ENCODE measurements around the gene DCUN1D2.
A peak's percentile ranks its signal among the peaks of the same experiment; 100 is the strongest.

Gene DCUN1D2

GRCh38 chr13:113449693-113450347 lies 40.7 kb downstream of the DCUN1D2 start:
- in situ Hi-C loops (cut with HindIII; ENCODE audit: low sequenced_read_pairs), result no loop called here
- H3K4me3 ChIP-seq (ENCODE audit: low read depth, low read length), result no peak overlapping the region
- TF ChIP-seq, protein P1, sequence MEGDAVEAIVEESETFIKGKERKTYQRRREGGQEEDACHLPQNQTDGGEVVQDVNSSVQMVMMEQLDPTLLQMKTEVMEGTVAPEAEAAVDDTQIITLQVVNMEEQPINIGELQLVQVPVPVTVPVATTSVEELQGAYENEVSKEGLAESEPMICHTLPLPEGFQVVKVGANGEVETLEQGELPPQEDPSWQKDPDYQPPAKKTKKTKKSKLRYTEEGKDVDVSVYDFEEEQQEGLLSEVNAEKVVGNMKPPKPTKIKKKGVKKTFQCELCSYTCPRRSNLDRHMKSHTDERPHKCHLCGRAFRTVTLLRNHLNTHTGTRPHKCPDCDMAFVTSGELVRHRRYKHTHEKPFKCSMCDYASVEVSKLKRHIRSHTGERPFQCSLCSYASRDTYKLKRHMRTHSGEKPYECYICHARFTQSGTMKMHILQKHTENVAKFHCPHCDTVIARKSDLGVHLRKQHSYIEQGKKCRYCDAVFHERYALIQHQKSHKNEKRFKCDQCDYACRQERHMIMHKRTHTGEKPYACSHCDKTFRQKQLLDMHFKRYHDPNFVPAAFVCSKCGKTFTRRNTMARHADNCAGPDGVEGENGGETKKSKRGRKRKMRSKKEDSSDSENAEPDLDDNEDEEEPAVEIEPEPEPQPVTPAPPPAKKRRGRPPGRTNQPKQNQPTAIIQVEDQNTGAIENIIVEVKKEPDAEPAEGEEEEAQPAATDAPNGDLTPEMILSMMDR (IDR thresholded peaks at IDR 0.05; ENCODE audit: low read depth, low read length, missing control alignments), result no peak
- peak; percentile 28 for DNase-seq (ENCODE audit: low read depth)

DNA sequence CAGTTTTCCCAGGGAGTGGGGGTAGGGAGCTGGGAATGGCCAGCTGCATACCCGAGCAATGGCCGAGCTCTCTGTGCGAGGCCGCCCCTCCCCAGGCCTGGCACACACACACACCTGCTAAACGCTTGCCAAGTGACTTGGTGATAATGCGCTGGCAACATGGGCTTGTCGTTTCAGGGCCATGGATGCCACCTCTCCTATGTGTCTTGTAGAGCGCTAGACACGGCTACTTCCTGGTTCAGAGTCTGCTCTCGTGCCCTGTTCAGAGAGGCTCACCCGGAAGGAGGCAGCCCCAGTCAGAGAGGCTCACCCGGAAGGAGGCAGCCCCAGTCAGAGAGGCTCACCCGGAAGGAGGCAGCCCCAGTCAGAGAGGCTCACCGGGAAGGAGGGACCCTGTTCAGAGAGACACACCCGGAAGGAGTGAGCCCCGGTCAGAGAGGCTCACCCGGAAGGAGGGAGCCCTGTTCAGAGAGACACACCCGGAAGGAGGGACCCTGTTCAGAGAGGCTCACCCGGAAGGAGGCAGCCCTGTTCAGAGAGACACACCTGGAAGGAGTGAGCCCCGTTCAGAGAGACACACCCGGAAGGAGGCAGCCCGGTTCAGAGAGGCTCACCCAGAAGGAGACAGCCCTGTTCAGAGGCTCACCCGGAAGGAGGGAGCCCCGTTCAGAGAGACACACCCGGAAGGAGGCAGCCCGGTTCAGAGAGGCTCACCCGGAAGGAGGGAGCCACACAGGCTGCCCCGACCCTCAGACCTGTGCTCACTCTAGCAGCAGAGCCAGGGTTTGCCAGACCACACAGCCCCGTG lies 41.4 kb downstream of the DCUN1D2 start:
- H3K4me3 ChIP-seq (ENCODE audit: low read depth, low read length), result no peak overlapping the region
- TF ChIP-seq, protein P1 (IDR thresholded peaks at IDR 0.05; ENCODE audit: low read depth, low read length, missing control alignments), result no peak
- no peak for DNase-seq (ENCODE audit: low read depth)
- in situ Hi-C loops (cut with HindIII; ENCODE audit: low sequenced_read_pairs), result no loop called here

GRCh38 chr13:113448545-113448884 lies 42.0 kb downstream of the DCUN1D2 start:
- in situ Hi-C loops (cut with HindIII; ENCODE audit: low sequenced_read_pairs), result no loop called here
- TF ChIP-seq, protein P1 (IDR thresholded peaks at IDR 0.05; ENCODE audit: low read depth, low read length, missing control alignments), result no peak
- H3K4me3 ChIP-seq (ENCODE audit: low read depth, low read length), result no peak overlapping the region
- no peak for DNase-seq (ENCODE audit: low read depth)

DNA sequence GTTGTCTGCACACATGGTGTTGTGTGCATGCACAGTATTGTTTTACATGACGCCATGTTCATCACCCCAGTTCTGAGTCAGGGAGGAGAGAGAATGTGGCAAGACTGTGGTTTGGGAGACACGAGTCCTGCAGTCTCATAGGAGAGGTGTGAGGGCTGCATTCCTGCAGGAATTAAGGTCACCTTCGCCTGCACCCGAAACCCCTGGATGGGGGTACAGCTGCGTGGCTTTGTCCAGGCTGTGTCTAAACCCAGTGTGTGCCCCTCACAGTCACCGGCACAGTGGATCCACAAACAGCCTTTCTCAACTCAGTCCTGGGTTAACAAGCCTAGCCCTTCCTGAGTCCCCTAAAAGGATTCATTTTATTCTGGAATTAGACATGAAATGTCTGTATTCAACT lies 42.9 kb downstream of the DCUN1D2 start:
- DNase-seq (ENCODE audit: low read depth), result no peak
- in situ Hi-C loops (cut with HindIII; ENCODE audit: low sequenced_read_pairs), result no loop called here
- no peak overlapping the region for H3K4me3 ChIP-seq (ENCODE audit: low read depth, low read length)
- TF ChIP-seq, protein P1 (IDR thresholded peaks at IDR 0.05; ENCODE audit: low read depth, low read length, missing control alignments), result no peak

DNA sequence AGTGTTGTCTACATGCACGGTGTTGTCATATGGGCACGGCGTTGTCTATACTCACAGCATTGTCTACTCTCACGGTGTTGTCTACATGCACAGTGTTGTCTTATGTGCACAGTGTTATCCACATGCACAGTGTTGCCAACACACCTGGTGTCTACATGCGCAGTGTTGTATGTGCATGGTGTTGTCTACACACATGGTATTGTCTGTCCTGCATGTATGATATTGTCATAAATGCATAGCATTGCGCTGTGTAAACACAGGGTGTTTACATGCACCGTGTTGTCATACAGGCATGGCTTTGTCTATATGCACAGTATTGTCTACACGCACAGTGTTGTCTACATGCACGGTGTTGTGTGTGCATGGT lies 44.0 kb downstream of the DCUN1D2 start:
- in situ Hi-C loops (cut with HindIII; ENCODE audit: low sequenced_read_pairs), result no loop called here
- H3K4me3 ChIP-seq (ENCODE audit: low read depth, low read length), result no peak overlapping the region
- TF ChIP-seq, protein P1 (IDR thresholded peaks at IDR 0.05; ENCODE audit: low read depth, low read length, missing control alignments), result no peak
- DNase-seq (ENCODE audit: low read depth), result no peak

GRCh38 chr13:113445791-113446487 lies 44.6 kb downstream of the DCUN1D2 start:
- TF ChIP-seq, protein P1 (IDR thresholded peaks at IDR 0.05; ENCODE audit: low read depth, low read length, missing control alignments), result no peak
- in situ Hi-C loops (cut with HindIII; ENCODE audit: low sequenced_read_pairs), result no loop called here
- no peak overlapping the region for H3K4me3 ChIP-seq (ENCODE audit: low read depth, low read length)
- DNase-seq (ENCODE audit: low read depth), result no peak
